GM06990 (cell line): ENCODE data around the gene CCND1.

Experiments used
- DNase-seq: peaks from one replicate; pipeline ENCODE4 v3.0.0-alpha.2; 2011; ENCODE audit not compliant: insufficient read length; ENCODE audit errors: extremely low read depth
- H3K27me3 ChIP-seq: replicated peaks from 2 replicates; pipeline ENCODE4 v1.6.0; 2011; ENCODE audit warnings: low read length; ENCODE audit not compliant: control insufficient read depth, insufficient read depth
- H3K36me3 ChIP-seq: 2 replicates; pipeline ENCODE4 v1.5.1; 2011; ENCODE audit warnings: low read length; ENCODE audit not compliant: control insufficient read depth, insufficient read depth
- H3K4me3 ChIP-seq: replicated peaks from 2 replicates; pipeline ENCODE4 v1.5.1; 2011; ENCODE audit warnings: low read depth, mild to moderate bottlenecking, control low read depth, low read length
- TF ChIP-seq, protein P1 (sequence below): IDR thresholded peaks from 2 replicates; pipeline ENCODE4 v1.5.1; 2011; ENCODE audit warnings: low read length, control low read depth, mild to moderate bottlenecking, inconsistent platforms; ENCODE audit not compliant: insufficient read depth, poor library complexity, severe bottlenecking

Gene CCND1

DNA sequence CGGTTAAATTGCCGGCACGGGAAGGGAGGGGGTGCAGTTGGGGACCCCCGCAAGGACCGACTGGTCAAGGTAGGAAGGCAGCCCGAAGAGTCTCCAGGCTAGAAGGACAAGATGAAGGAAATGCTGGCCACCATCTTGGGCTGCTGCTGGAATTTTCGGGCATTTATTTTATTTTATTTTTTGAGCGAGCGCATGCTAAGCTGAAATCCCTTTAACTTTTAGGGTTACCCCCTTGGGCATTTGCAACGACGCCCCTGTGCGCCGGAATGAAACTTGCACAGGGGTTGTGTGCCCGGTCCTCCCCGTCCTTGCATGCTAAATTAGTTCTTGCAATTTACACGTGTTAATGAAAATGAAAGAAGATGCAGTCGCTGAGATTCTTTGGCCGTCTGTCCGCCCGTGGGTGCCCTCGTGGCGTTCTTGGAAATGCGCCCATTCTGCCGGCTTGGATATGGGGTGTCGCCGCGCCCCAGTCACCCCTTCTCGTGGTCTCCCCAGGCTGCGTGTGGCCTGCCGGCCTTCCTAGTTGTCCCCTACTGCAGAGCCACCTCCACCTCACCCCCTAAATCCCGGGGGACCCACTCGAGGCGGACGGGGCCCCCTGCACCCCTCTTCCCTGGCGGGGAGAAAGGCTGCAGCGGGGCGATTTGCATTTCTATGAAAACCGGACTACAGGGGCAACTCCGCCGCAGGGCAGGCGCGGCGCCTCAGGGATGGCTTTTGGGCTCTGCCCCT is 529 bp upstream of the CCND1 start:
- Histone ChIP-seq H3K27me3 (no peaks in the 10 kb centered on the region; the same call in 1 of the 2 replicates), H3K4me3 (peak overlapping the region; percentile 38), H3K36me3 (no peaks in the 10 kb centered on the region)
- TF ChIP-seq, protein P1, sequence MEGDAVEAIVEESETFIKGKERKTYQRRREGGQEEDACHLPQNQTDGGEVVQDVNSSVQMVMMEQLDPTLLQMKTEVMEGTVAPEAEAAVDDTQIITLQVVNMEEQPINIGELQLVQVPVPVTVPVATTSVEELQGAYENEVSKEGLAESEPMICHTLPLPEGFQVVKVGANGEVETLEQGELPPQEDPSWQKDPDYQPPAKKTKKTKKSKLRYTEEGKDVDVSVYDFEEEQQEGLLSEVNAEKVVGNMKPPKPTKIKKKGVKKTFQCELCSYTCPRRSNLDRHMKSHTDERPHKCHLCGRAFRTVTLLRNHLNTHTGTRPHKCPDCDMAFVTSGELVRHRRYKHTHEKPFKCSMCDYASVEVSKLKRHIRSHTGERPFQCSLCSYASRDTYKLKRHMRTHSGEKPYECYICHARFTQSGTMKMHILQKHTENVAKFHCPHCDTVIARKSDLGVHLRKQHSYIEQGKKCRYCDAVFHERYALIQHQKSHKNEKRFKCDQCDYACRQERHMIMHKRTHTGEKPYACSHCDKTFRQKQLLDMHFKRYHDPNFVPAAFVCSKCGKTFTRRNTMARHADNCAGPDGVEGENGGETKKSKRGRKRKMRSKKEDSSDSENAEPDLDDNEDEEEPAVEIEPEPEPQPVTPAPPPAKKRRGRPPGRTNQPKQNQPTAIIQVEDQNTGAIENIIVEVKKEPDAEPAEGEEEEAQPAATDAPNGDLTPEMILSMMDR = no peak
- DNase-seq = no peak

DNA sequence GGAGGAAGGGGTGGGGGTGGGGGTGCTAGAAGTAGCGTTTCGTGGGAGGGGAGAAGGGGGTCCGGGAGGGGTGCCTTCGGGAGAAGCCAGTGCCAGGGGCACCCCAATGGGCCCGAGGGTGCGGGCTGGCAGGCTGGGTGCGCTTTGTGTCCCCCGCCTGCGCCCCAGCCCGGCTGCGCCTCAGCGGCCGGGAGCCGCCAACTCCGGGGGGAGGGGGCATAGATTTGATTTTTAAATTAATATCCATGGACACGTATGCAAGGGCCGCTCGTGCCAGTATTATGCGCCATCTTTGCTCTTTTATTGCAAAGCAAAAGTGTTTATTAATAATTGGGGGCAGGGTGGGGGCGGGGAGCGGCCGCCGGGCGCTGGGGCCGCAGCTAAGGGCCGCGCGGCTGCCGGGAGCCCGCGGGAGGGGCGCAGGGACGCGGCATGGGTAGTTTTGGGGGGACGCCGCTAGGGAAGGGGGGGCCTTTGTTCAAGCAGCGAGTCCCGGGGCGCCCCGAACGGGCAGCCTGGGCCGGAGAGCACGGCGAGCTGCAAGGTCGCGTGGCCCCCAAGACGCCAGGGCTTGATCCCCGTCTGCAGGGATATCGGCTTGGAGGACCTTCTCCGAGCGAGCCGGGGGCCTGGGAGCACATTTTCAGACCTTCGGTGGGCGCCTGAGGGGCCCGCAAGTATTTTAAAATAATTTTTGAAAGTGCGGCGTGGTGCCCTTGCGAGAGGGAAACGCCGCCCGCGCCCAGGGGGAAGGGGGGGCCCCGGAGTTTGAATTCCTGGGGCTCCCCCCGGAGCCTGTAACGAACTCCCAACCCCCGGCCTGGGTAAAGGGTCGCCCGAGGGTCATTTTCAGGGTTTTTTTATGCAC is 959 bp downstream of the CCND1 start:
- Histone ChIP-seq H3K36me3 (no peaks in the 10 kb centered on the region), H3K27me3 (no peaks in the 10 kb centered on the region; the same call in 1 of the 2 replicates), H3K4me3 (peak overlapping the region; percentile 47)
- TF ChIP-seq, protein P1 = no peak
- DNase-seq = no peak

DNA sequence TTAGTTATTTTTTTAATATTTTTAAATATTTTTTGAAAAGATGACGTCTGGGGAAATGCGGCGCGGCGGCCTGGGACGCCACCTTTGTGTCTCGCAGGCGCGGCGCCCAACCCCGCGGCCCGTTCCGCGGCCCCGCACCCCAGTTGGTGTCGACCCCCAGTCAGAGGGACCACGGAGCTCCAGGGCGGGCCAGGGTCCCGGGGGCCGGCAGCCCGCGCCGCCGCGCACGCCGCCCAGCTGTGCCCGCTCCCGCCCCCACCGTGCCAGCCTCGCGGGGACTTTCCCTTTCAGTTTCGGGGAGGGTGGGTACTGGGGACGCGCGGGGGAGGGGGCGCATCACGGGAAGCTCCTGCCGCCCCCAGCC is 1.6 kb downstream of the CCND1 start:
- no peak for DNase-seq
- Histone ChIP-seq H3K4me3 (peak overlapping the region; percentile 47), H3K27me3 (no peaks in the 10 kb centered on the region; the same call in 1 of the 2 replicates), H3K36me3 (no peaks in the 10 kb centered on the region)
- TF ChIP-seq, protein P1 = no peak

DNA sequence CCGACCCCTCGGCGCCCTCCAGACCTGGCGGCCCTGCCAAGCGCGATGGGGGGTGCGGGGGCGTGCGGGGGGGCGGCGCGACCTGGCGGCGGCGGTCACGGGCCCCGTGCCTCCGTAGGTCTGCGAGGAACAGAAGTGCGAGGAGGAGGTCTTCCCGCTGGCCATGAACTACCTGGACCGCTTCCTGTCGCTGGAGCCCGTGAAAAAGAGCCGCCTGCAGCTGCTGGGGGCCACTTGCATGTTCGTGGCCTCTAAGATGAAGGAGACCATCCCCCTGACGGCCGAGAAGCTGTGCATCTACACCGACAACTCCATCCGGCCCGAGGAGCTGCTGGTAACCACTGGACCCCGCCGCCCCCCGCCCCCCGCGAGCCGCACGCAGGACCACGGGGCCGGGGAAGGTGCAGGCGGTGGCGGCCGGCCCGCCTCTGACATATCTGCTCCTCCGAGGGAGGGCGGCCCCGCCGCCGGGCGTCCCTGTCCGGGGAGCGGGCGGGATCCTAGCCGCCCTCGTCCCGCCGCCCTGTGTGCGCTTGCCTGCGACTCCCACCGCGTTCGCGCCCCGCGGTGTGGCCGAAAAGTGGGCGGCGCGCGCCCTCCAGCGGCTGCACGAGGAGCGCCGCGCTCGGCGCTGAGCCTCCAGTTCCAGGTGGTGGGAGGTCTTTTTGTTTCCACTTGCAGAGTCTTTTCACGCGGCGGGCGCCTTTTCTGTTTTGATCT is 2.1 kb downstream of the CCND1 start:
- DNase-seq = peak; percentile 75
- Histone ChIP-seq H3K36me3 (no peaks in the 10 kb centered on the region), H3K27me3 (no peaks in the 10 kb centered on the region; the same call in 1 of the 2 replicates)

DNA sequence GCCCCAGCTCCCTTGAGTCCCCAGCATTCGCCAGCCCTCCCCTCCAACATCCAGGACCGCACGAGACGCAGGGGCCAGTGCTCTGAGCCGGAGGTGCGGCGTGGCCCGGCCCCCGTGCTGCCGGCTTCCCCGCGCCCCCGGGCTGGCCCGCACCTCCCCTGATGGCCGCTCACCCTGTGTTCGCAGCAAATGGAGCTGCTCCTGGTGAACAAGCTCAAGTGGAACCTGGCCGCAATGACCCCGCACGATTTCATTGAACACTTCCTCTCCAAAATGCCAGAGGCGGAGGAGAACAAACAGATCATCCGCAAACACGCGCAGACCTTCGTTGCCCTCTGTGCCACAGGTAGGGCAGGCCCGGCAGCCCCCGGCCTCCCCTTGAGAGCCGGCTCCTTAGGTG is 2.7 kb downstream of the CCND1 start:
- H3K27me3 ChIP-seq = no peaks in the 10 kb centered on the region; the same call in 1 of the 2 replicates
- no peaks in the 10 kb centered on the region for H3K36me3 ChIP-seq
- no peak overlapping the region for H3K4me3 ChIP-seq
- TF ChIP-seq, protein P1 = no peak
- DNase-seq = no peak

More for the DNA sequence above, 2.1 kb downstream of the CCND1 start:
- peak overlapping the region; percentile 47 for H3K4me3 ChIP-seq
- TF ChIP-seq, protein P1 = peak; percentile 68
